ENCODE results near the gene KLHDC9. TPM values are rescaled to one million over a fixed set of nuclear protein-coding genes. Genes with fewer than 3 reads are reported as not detected.

Gene KLHDC9
- total and polyA plus RNA-seq, 9 of the 15 experiments (the other 6 are each of a cell fraction or from before 2014, with no cell fraction given) = not detected

- no peak for ATAC-seq
- TSS peak; percentile 16 for BruUV-seq (replicated peaks)
- POLR2A ChIA-PET = interaction anchor here (0.9 kb wide), 1 partner anchor 16 kb away, joined by 3 read pairs; no protein-coding TSS in a partner anchor
- DNase-seq (ENCODE audit: extremely low read depth in 1 of 4, low spot score in 3 of 4) = no peak
- Histone ChIP-seq H3K4me1 (replicated peaks in 1 of 2; ENCODE audit: control insufficient read depth in 2 of 2, insufficient read depth in 2 of 2, low read length in 2 of 2) (peaks cover 0 to 7% of the 10 kb centered on the region in 2 experiments; a peak in 1 of 5 replicates), H3K79me2 (ENCODE audit: control insufficient read depth, insufficient read depth, low read length) (peaks cover 18% of the 10 kb centered on the region), H3K9me1 (ENCODE audit: control insufficient read depth, insufficient read depth, low read length) (no peaks in the 10 kb centered on the region), H3K4me3 (no peak overlapping the region), H3K27ac (ENCODE audit: extremely low read depth, low read depth, low read length) (no peak overlapping the region), H3K4me2 (ENCODE audit: insufficient read depth, low read length) (no peak overlapping the region), H3K27me3 (ENCODE audit: control insufficient read depth in 2 of 2, insufficient read depth in 2 of 2, low read length in 2 of 2) (no peaks in the 10 kb centered on the region), H3K9me3 (replicated peaks; ENCODE audit: control insufficient read depth, insufficient read depth, low read depth, low read length) (peaks cover 1% of the 10 kb centered on the region; the same call in 1 of the 2 replicates), H3K36me3 (ENCODE audit: control insufficient read depth, insufficient read depth, low read length) (peaks cover 58% of the 10 kb centered on the region), H4K20me1 (replicated peaks; ENCODE audit: control insufficient read depth, insufficient read depth, low read length) (no peaks in the 10 kb centered on the region), H3K9ac (ENCODE audit: insufficient read depth in 1 of 2, low read depth in 2 of 2, low read length in 2 of 2) (no peak overlapping the region), H2AFZ (ENCODE audit: low read depth, low read length) (no peak overlapping the region)
- CTCF ChIA-PET (ENCODE audit: low intra/inter-chr PET ratio) = no interaction called here
- in situ Hi-C loops (cut with MboI) = no loop called here
- no peak for FAIRE-seq
- WGBS (ENCODE audit: insufficient coverage, low coverage, missing lambda C conversion rate) = 88% methylated on average over 2 of the region's 2 CpGs
- intact Hi-C loops (cut with micrococcal nuclease) = no loop called here
- TF ChIP-seq RBM14 (IDR thresholded peaks at IDR 0.05; ENCODE audit: borderline replicate concordance, insufficient read depth, low read depth, low read length) (no peak), ZNF184 (CRISPR knock-in tag; IDR thresholded peaks at IDR 0.05) (no peak), DDX20 (tag; IDR thresholded peaks at IDR 0.05; ENCODE audit: low read depth) (no peak), MITF (IDR thresholded peaks at IDR 0.05) (no peak), ZNF830 (CRISPR knock-in tag; IDR thresholded peaks at IDR 0.05) (no peak), THRAP3 (IDR thresholded peaks at IDR 0.05; ENCODE audit: borderline replicate concordance) (no peak), E2F8 (IDR thresholded peaks at IDR 0.05; ENCODE audit: low read depth, partially characterized antibody) (no peak), KLF16 (IDR thresholded peaks at IDR 0.05) (no peak), TAF7 (tag; IDR thresholded peaks at IDR 0.05) (no peak), ATF4 (CRISPR knock-in tag; IDR thresholded peaks at IDR 0.05) (no peak), ADNP (tag; IDR thresholded peaks at IDR 0.05) (no peak), TCF3 (CRISPR knock-in tag; IDR thresholded peaks at IDR 0.05) (no peak), SETDB1 (IDR thresholded peaks at IDR 0.05; ENCODE audit: low read length) (no peak), SIN3B (IDR thresholded peaks at IDR 0.05; ENCODE audit: low read depth) (no peak), POLR2AphosphoS2 (IDR thresholded peaks at IDR 0.05; ENCODE audit: low read length) (no peak), STAG1 (CRISPR knock-in tag; IDR thresholded peaks at IDR 0.05; ENCODE audit: borderline replicate concordance) (no peak), ZNF280A (IDR thresholded peaks at IDR 0.05; ENCODE audit: low read depth, partially characterized antibody) (no peak)
Measured at GRCh38 chr1:161100556-161100955, 2.4 kb downstream of the KLHDC9 start.

All from K562 (cell line).